Transverse colon (tissue), 3 donors: ENCODE measurements around the gene POU2F2.

Experiments
- CTCF ChIP-seq, 5 experiments: fragments of 200-600 bp in 3 of 5; fragments of 450-650 bp in 2 of 5; sonication (generic) in 3 of 5; IDR thresholded peaks; 1 replicate in 2 of 5; 2 replicates in 3 of 5; pipeline ENCODE4 v1.5.1; 2016 to 2017; ENCODE audit warnings: antibody characterized with exemption in 5 of 5, inconsistent platforms in 3 of 5, mild to moderate bottlenecking in 2 of 5, moderate library complexity in 1 of 5
- EP300 ChIP-seq: sonication (generic); formaldehyde crosslinking; IDR thresholded peaks from one replicate; pipeline ENCODE4 v1.6.1; 2017; ENCODE audit warnings: antibody characterized with exemption, low read depth

GRCh38 chr19:42037649-42038048, 94.6 kb downstream of the POU2F2 start:
- TF ChIP-seq CTCF (IDR thresholded peaks at IDR 0.05) (no peak), EP300 (no peak)
